HEK293 (cell line): Measurements from ENCODE around the gene MIGA1.

ENCODE experiments used
- GLIS2 ChIP-seq: fragments of 450-650 bp; formaldehyde crosslinking; IDR thresholded peaks from 2 replicates; pipeline ENCODE4 v1.5.1; 2016; ENCODE audit warnings: missing biosample characterization, missing genetic modification characterization
- PRDM1 ChIP-seq: fragments of 450-650 bp; formaldehyde crosslinking; IDR thresholded peaks from 2 replicates; pipeline ENCODE4; 2016; ENCODE audit warnings: missing biosample characterization, missing genetic modification characterization
- REPIN1 ChIP-seq: fragments of 450-650 bp; formaldehyde crosslinking; IDR thresholded peaks from 2 replicates; pipeline ENCODE4 v1.5.1; 2017; ENCODE audit warnings: missing biosample characterization, missing genetic modification characterization, low read depth
- ZBTB1 ChIP-seq: fragments of 450-650 bp; formaldehyde crosslinking; IDR thresholded peaks from 2 replicates; pipeline ENCODE4 v1.5.1; 2016; ENCODE audit warnings: missing biosample characterization, missing genetic modification characterization
- ZFHX2 ChIP-seq: fragments of 450-650 bp; formaldehyde crosslinking; conservative IDR thresholded peaks from 2 replicates; pipeline ENCODE4 v1.5.1; 2016; ENCODE audit warnings: missing biosample characterization, missing genetic modification characterization
- ZFP41 ChIP-seq: fragments of 450-650 bp; formaldehyde crosslinking; IDR thresholded peaks from 2 replicates; pipeline ENCODE4 v1.5.1; 2016; ENCODE audit warnings: missing biosample characterization, missing genetic modification characterization, borderline replicate concordance
- ZNF561 ChIP-seq: fragments of 450-650 bp; IDR thresholded peaks from 2 replicates; pipeline ENCODE4 v1.5.1; 2018; ENCODE audit warnings: missing biosample characterization, missing genetic modification characterization, borderline replicate concordance
- ZNF701 ChIP-seq: fragments of 450-650 bp; formaldehyde crosslinking; IDR thresholded peaks from 2 replicates; pipeline ENCODE4 v1.5.1; 2016; ENCODE audit warnings: missing biosample characterization, missing genetic modification characterization
- TF ChIP-seq, protein P1 (sequence below): fragments of 450-650 bp; formaldehyde crosslinking; IDR thresholded peaks from 2 replicates; pipeline ENCODE4 v1.5.1; 2016; ENCODE audit warnings: missing biosample characterization, missing genetic modification characterization
- TF ChIP-seq, protein P2 (sequence below): fragments of 450-650 bp; formaldehyde crosslinking; optimal IDR thresholded peaks from 2 replicates; pipeline ENCODE3; 2016; ENCODE audit warnings: missing biosample characterization, mild to moderate bottlenecking, missing genetic modification characterization
- TF ChIP-seq, protein P3 (sequence below): fragments of 450-650 bp; formaldehyde crosslinking; IDR thresholded peaks from 2 replicates; pipeline ENCODE4 v1.5.1; 2017; ENCODE audit warnings: missing biosample characterization, missing genetic modification characterization
- TF ChIP-seq, protein P4 (sequence below): fragments of 450-650 bp; formaldehyde crosslinking; IDR thresholded peaks from 2 replicates; pipeline ENCODE4 v1.5.1; 2016; ENCODE audit warnings: missing biosample characterization, missing genetic modification characterization
- TF ChIP-seq, protein P5 (sequence below): fragments of 450-650 bp; formaldehyde crosslinking; IDR thresholded peaks from 2 replicates; pipeline ENCODE4 v1.5.1; 2016; ENCODE audit warnings: missing biosample characterization, missing genetic modification characterization
- TF ChIP-seq, protein P6 (sequence below): fragments of 450-650 bp; formaldehyde crosslinking; IDR thresholded peaks from 2 replicates; pipeline ENCODE4 v1.5.1; 2016; ENCODE audit warnings: missing biosample characterization, missing genetic modification characterization
- TF ChIP-seq, protein P7 (sequence below): fragments of 450-650 bp; formaldehyde crosslinking; IDR thresholded peaks from 2 replicates; pipeline ENCODE4 v1.5.1; 2016; ENCODE audit warnings: missing biosample characterization, missing genetic modification characterization
- TF ChIP-seq, protein P8 (sequence below): fragments of 450-650 bp; formaldehyde crosslinking; IDR thresholded peaks from 2 replicates; pipeline ENCODE4 v1.5.1; 2016; ENCODE audit warnings: missing biosample characterization, missing genetic modification characterization
- TF ChIP-seq, protein P9 (sequence below): fragments of 450-650 bp; formaldehyde crosslinking; IDR thresholded peaks from 2 replicates; pipeline ENCODE4 v1.5.1; 2016; ENCODE audit warnings: missing biosample characterization, missing genetic modification characterization

Gene MIGA1

DNA sequence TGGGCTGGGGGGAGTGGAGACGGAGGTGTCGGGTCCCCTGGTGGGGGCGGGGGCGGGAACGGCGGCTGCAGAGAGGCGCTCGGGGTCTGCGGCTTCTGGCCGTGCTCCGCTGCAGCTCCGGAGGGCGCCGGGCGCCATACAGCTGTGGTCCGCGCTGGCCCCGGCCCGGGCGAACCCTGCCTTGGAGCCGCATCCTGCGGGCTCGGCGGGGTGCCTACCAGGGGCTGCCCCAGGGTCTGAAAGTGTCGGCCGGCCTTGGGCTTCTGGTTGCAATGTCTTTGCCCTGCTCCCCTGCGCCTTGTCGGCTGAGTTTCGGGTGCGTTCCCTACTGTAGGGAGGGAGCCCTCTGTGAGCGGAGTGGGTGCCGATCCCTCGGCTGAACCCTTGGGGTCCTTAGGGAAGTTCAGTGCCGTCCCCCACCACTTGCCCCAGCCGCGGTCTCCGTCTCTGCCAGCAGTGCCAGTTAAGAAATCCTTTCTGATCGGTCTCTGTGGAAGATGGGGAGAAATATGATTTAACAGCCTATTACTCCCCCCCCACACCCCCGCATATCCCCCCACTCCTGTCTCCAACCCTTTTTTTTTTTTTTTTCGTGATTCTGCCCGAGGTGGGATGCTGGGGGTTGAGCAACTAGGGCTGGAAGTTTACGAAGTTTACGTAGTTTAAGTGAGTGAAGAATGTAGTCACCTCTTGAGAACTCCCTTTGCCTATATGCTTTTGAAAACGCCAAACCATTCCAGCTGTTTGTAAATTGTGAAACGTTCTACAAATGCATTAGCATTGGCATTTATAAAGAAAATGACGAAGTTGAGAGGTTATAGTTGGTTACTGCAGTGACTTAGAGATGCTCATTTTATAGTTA is 109.6 kb downstream of the MIGA1 start (continued):
- TF ChIP-seq, protein P1, sequence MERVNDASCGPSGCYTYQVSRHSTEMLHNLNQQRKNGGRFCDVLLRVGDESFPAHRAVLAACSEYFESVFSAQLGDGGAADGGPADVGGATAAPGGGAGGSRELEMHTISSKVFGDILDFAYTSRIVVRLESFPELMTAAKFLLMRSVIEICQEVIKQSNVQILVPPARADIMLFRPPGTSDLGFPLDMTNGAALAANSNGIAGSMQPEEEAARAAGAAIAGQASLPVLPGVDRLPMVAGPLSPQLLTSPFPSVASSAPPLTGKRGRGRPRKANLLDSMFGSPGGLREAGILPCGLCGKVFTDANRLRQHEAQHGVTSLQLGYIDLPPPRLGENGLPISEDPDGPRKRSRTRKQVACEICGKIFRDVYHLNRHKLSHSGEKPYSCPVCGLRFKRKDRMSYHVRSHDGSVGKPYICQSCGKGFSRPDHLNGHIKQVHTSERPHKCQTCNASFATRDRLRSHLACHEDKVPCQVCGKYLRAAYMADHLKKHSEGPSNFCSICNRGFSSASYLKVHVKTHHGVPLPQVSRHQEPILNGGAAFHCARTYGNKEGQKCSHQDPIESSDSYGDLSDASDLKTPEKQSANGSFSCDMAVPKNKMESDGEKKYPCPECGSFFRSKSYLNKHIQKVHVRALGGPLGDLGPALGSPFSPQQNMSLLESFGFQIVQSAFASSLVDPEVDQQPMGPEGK (tag by site-specific recombination), result peak; percentile 40; the same call in 1 of the 2 replicates
- TF ChIP-seq, protein P2, sequence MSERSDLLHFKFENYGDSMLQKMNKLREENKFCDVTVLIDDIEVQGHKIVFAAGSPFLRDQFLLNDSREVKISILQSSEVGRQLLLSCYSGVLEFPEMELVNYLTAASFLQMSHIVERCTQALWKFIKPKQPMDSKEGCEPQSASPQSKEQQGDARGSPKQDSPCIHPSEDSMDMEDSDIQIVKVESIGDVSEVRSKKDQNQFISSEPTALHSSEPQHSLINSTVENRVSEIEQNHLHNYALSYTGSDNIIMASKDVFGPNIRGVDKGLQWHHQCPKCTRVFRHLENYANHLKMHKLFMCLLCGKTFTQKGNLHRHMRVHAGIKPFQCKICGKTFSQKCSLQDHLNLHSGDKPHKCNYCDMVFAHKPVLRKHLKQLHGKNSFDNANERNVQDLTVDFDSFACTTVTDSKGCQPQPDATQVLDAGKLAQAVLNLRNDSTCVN (tag by site-specific recombination), result peak; percentile 46
- no peak for TF ChIP-seq ZFP41 (tag by site-specific recombination)
- no peak for TF ChIP-seq ZBTB1 (tag by site-specific recombination)
- TF ChIP-seq REPIN1 (tag by site-specific recombination), result no peak
- TF ChIP-seq, protein P3, sequence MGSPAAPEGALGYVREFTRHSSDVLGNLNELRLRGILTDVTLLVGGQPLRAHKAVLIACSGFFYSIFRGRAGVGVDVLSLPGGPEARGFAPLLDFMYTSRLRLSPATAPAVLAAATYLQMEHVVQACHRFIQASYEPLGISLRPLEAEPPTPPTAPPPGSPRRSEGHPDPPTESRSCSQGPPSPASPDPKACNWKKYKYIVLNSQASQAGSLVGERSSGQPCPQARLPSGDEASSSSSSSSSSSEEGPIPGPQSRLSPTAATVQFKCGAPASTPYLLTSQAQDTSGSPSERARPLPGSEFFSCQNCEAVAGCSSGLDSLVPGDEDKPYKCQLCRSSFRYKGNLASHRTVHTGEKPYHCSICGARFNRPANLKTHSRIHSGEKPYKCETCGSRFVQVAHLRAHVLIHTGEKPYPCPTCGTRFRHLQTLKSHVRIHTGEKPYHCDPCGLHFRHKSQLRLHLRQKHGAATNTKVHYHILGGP (tag by site-specific recombination), result no peak
- TF ChIP-seq, protein P4, sequence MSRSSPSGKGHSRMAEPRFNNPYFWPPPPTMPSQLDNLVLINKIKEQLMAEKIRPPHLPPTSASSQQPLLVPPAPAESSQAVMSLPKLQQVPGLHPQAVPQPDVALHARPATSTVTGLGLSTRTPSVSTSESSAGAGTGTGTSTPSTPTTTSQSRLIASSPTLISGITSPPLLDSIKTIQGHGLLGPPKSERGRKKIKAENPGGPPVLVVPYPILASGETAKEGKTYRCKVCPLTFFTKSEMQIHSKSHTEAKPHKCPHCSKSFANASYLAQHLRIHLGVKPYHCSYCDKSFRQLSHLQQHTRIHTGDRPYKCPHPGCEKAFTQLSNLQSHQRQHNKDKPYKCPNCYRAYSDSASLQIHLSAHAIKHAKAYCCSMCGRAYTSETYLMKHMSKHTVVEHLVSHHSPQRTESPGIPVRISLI (tag by site-specific recombination), result no peak
- no peak for TF ChIP-seq ZFHX2
- TF ChIP-seq ZNF561 (tag by site-specific recombination), result peak; percentile 47; the same call in 1 of the 2 replicates
- TF ChIP-seq, protein P5, sequence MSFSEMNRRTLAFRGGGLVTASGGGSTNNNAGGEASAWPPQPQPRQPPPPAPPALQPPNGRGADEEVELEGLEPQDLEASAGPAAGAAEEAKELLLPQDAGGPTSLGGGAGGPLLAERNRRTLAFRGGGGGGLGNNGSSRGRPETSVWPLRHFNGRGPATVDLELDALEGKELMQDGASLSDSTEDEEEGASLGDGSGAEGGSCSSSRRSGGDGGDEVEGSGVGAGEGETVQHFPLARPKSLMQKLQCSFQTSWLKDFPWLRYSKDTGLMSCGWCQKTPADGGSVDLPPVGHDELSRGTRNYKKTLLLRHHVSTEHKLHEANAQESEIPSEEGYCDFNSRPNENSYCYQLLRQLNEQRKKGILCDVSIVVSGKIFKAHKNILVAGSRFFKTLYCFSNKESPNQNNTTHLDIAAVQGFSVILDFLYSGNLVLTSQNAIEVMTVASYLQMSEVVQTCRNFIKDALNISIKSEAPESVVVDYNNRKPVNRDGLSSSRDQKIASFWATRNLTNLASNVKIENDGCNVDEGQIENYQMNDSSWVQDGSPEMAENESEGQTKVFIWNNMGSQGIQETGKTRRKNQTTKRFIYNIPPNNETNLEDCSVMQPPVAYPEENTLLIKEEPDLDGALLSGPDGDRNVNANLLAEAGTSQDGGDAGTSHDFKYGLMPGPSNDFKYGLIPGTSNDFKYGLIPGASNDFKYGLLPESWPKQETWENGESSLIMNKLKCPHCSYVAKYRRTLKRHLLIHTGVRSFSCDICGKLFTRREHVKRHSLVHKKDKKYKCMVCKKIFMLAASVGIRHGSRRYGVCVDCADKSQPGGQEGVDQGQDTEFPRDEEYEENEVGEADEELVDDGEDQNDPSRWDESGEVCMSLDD (tag by site-specific recombination), result peak; percentile 76
- TF ChIP-seq, protein P6, sequence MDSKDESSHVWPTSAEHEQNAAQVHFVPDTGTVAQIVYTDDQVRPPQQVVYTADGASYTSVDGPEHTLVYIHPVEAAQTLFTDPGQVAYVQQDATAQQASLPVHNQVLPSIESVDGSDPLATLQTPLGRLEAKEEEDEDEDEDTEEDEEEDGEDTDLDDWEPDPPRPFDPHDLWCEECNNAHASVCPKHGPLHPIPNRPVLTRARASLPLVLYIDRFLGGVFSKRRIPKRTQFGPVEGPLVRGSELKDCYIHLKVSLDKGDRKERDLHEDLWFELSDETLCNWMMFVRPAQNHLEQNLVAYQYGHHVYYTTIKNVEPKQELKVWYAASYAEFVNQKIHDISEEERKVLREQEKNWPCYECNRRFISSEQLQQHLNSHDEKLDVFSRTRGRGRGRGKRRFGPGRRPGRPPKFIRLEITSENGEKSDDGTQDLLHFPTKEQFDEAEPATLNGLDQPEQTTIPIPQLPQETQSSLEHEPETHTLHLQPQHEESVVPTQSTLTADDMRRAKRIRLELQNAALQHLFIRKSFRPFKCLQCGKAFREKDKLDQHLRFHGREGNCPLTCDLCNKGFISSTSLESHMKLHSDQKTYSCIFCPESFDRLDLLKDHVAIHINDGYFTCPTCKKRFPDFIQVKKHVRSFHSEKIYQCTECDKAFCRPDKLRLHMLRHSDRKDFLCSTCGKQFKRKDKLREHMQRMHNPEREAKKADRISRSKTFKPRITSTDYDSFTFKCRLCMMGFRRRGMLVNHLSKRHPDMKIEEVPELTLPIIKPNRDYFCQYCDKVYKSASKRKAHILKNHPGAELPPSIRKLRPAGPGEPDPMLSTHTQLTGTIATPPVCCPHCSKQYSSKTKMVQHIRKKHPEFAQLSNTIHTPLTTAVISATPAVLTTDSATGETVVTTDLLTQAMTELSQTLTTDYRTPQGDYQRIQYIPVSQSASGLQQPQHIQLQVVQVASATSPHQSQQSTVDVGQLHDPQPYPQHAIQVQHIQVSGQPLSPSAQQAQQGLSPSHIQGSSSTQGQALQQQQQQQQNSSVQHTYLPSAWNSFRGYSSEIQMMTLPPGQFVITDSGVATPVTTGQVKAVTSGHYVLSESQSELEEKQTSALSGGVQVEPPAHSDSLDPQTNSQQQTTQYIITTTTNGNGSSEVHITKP (tag by site-specific recombination), result peak; percentile 39; the same call in 1 of the 2 replicates
- TF ChIP-seq, protein P7, sequence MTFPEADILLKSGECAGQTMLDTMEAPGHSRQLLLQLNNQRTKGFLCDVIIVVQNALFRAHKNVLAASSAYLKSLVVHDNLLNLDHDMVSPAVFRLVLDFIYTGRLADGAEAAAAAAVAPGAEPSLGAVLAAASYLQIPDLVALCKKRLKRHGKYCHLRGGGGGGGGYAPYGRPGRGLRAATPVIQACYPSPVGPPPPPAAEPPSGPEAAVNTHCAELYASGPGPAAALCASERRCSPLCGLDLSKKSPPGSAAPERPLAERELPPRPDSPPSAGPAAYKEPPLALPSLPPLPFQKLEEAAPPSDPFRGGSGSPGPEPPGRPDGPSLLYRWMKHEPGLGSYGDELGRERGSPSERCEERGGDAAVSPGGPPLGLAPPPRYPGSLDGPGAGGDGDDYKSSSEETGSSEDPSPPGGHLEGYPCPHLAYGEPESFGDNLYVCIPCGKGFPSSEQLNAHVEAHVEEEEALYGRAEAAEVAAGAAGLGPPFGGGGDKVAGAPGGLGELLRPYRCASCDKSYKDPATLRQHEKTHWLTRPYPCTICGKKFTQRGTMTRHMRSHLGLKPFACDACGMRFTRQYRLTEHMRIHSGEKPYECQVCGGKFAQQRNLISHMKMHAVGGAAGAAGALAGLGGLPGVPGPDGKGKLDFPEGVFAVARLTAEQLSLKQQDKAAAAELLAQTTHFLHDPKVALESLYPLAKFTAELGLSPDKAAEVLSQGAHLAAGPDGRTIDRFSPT (tag by site-specific recombination), result peak; percentile 67; the same call in 1 of the 2 replicates
- TF ChIP-seq, protein P8, sequence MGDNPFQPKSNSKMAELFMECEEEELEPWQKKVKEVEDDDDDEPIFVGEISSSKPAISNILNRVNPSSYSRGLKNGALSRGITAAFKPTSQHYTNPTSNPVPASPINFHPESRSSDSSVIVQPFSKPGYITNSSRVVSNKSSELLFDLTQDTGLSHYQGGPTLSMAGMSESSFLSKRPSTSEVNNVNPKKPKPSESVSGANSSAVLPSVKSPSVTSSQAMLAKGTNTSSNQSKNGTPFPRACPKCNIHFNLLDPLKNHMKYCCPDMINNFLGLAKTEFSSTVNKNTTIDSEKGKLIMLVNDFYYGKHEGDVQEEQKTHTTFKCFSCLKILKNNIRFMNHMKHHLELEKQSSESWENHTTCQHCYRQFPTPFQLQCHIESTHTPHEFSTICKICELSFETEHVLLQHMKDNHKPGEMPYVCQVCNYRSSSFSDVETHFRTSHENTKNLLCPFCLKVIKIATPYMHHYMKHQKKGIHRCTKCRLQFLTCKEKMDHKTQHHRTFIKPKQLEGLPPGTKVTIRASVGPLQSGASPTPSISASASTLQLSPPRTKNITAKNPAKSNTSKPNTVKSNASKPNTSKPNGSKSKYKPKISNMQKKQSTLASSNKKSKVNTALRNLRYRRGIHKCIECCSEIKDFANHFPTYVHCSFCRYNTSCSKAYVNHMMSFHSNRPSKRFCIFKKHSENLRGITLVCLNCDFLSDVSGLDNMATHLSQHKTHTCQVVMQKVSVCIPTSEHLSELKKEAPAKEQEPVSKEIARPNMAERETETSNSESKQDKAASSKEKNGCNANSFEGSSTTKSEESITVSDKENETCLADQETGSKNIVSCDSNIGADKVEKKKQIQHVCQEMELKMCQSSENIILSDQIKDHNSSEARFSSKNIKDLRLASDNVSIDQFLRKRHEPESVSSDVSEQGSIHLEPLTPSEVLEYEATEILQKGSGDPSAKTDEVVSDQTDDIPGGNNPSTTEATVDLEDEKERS (tag by site-specific recombination), result no peak
- TF ChIP-seq PRDM1 (tag by site-specific recombination), result no peak
- TF ChIP-seq ZNF701, result no peak
- TF ChIP-seq GLIS2 (tag by site-specific recombination), result peak; percentile 92
- TF ChIP-seq, protein P9, sequence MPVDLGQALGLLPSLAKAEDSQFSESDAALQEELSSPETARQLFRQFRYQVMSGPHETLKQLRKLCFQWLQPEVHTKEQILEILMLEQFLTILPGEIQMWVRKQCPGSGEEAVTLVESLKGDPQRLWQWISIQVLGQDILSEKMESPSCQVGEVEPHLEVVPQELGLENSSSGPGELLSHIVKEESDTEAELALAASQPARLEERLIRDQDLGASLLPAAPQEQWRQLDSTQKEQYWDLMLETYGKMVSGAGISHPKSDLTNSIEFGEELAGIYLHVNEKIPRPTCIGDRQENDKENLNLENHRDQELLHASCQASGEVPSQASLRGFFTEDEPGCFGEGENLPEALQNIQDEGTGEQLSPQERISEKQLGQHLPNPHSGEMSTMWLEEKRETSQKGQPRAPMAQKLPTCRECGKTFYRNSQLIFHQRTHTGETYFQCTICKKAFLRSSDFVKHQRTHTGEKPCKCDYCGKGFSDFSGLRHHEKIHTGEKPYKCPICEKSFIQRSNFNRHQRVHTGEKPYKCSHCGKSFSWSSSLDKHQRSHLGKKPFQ (tag by site-specific recombination), result no peak
